ENCODE data around the gene RNF220. TPM values are rescaled to one million over a fixed set of nuclear protein-coding genes. Genes with fewer than 3 reads are reported as not detected.
A peak's percentile ranks its signal among the peaks of the same experiment; 100 is the strongest.

Gene RNF220
- total and polyA plus RNA-seq, 9 of the 15 experiments (the other 6 are each of a cell fraction or from before 2014, with no cell fraction given): 5.1 to 117 (median 66.9) TPM

- Histone ChIP-seq H4K20me1 (replicated peaks; ENCODE audit: control insufficient read depth, insufficient read depth, low read length) (peaks cover 3% of the 10 kb centered on the region; the same call in 1 of the 2 replicates), H3K4me2 (ENCODE audit: insufficient read depth, low read length) (no peak overlapping the region), H3K9me3 (replicated peaks; ENCODE audit: control insufficient read depth, insufficient read depth, low read depth, low read length) (no peaks in the 10 kb centered on the region), H3K4me1 (replicated peaks in 1 of 2; ENCODE audit: control insufficient read depth in 2 of 2, insufficient read depth in 2 of 2, low read length in 2 of 2) (peaks cover 21 to 26% of the 10 kb centered on the region in 2 experiments), H3K9ac (ENCODE audit: insufficient read depth in 1 of 2, low read depth in 2 of 2, low read length in 2 of 2) (peak overlapping the region in 1 of 2 experiments; percentile 51; a peak in 1 of 4 replicates), H3K36me3 (ENCODE audit: control insufficient read depth, insufficient read depth, low read length) (no peaks in the 10 kb centered on the region), H2AFZ (ENCODE audit: low read depth, low read length) (no peak overlapping the region), H3K27ac (ENCODE audit: extremely low read depth, low read depth, low read length) (no peak overlapping the region), H3K4me3 (no peak overlapping the region), H3K79me2 (ENCODE audit: control insufficient read depth, insufficient read depth, low read length) (no peaks in the 10 kb centered on the region), H3K27me3 (ENCODE audit: control insufficient read depth in 2 of 2, insufficient read depth in 2 of 2, low read length in 2 of 2) (no peaks in the 10 kb centered on the region; a peak in 1 of 5 replicates), H3K9me1 (ENCODE audit: control insufficient read depth, insufficient read depth, low read length) (peaks cover 5% of the 10 kb centered on the region)
- no peak for FAIRE-seq
- intact Hi-C loops (cut with micrococcal nuclease): no loop called here
- ChIA-PET POLR2A (interaction anchor here (0.5 to 1.5 kb wide), 13 partner anchors 10 to 134 kb away, joined by 3 to 11 read pairs (median 4); no protein-coding TSS in a partner anchor), CTCF (ENCODE audit: low intra/inter-chr PET ratio) (interaction anchor here (3.2 kb wide), 1 partner anchor 40 kb away, joined by 62 read pairs; no protein-coding TSS in a partner anchor)
- no peak for ATAC-seq
- in situ Hi-C loops (cut with MboI): no loop called here
- TF ChIP-seq DPF2 (IDR thresholded peaks at IDR 0.05) (no peak), CREBBP (IDR thresholded peaks at IDR 0.05; ENCODE audit: low read depth, low read length) (no peak), DDX20 (tag; IDR thresholded peaks at IDR 0.05; ENCODE audit: low read depth) (no peak), ZBED1 (IDR thresholded peaks at IDR 0.05) (no peak), HBP1 (CRISPR knock-in tag; IDR thresholded peaks at IDR 0.05) (no peak)
- no TSS peak for BruUV-seq (replicated peaks)
- no peak for DNase-seq (ENCODE audit: extremely low read depth in 1 of 4, low spot score in 3 of 4)
- 36% methylated on average over 5 of the region's 5 CpGs for WGBS (ENCODE audit: insufficient coverage, low coverage, missing lambda C conversion rate)
These were observed 206.4 kb downstream of the RNF220 start for GRCh38 chr1:44611419-44611818.

Measured in K562 (cell line).